ENCODE data around the gene TAS2R50. TPM values are rescaled to one million over a fixed set of nuclear protein-coding genes. Genes with fewer than 3 reads are reported as not detected.

Gene TAS2R50
- total RNA-seq (2014; rRNA removed; shearing (Covaris generic)) (3.4 and 5.7 TPM in 2 replicates), polyA plus RNA-seq (2016; fragmentation: Nextera tagmentation; extraction: Ambion mirVana) (not detected in 2 replicates)
- long read RNA-seq, result 0 reads

- H3K4me2 ChIP-seq, result no peak within 1 kb of the TSS
- no peak within 1 kb of the TSS for H3K27ac Mint-ChIP-seq
- no peak within 1 kb of the TSS for H3K4me3 ChIP-seq
- H3K9me2 ChIP-seq (ENCODE audit: insufficient read depth), result peaks cover 10% of the 10 kb centered on the region; the same call in 1 of the 2 replicates
- H4K20me1 ChIP-seq (replicated peaks; ENCODE audit: insufficient read depth), result no peaks in the 10 kb centered on the region
- no peak within 1 kb of the TSS for H3K4me3 Mint-ChIP-seq
- H3K4me1 ChIP-seq (ENCODE audit: insufficient read depth), result no peaks in the 10 kb centered on the region
- TF ChIP-seq EZH2 (IDR thresholded peaks at IDR 0.05; ENCODE audit: low read depth, unreplicated experiment), result no peak
- TF ChIP-seq POLR2AphosphoS5 (IDR thresholded peaks at IDR 0.05; ENCODE audit: low read depth), result no peak
- TF ChIP-seq NANOG (IDR thresholded peaks at IDR 0.05; ENCODE audit: borderline replicate concordance), result no peak
- TF ChIP-seq CREB1 (CRISPR knock-in tag; IDR thresholded peaks at IDR 0.05; ENCODE audit: low read depth), result no peak
- TF ChIP-seq, protein P1, sequence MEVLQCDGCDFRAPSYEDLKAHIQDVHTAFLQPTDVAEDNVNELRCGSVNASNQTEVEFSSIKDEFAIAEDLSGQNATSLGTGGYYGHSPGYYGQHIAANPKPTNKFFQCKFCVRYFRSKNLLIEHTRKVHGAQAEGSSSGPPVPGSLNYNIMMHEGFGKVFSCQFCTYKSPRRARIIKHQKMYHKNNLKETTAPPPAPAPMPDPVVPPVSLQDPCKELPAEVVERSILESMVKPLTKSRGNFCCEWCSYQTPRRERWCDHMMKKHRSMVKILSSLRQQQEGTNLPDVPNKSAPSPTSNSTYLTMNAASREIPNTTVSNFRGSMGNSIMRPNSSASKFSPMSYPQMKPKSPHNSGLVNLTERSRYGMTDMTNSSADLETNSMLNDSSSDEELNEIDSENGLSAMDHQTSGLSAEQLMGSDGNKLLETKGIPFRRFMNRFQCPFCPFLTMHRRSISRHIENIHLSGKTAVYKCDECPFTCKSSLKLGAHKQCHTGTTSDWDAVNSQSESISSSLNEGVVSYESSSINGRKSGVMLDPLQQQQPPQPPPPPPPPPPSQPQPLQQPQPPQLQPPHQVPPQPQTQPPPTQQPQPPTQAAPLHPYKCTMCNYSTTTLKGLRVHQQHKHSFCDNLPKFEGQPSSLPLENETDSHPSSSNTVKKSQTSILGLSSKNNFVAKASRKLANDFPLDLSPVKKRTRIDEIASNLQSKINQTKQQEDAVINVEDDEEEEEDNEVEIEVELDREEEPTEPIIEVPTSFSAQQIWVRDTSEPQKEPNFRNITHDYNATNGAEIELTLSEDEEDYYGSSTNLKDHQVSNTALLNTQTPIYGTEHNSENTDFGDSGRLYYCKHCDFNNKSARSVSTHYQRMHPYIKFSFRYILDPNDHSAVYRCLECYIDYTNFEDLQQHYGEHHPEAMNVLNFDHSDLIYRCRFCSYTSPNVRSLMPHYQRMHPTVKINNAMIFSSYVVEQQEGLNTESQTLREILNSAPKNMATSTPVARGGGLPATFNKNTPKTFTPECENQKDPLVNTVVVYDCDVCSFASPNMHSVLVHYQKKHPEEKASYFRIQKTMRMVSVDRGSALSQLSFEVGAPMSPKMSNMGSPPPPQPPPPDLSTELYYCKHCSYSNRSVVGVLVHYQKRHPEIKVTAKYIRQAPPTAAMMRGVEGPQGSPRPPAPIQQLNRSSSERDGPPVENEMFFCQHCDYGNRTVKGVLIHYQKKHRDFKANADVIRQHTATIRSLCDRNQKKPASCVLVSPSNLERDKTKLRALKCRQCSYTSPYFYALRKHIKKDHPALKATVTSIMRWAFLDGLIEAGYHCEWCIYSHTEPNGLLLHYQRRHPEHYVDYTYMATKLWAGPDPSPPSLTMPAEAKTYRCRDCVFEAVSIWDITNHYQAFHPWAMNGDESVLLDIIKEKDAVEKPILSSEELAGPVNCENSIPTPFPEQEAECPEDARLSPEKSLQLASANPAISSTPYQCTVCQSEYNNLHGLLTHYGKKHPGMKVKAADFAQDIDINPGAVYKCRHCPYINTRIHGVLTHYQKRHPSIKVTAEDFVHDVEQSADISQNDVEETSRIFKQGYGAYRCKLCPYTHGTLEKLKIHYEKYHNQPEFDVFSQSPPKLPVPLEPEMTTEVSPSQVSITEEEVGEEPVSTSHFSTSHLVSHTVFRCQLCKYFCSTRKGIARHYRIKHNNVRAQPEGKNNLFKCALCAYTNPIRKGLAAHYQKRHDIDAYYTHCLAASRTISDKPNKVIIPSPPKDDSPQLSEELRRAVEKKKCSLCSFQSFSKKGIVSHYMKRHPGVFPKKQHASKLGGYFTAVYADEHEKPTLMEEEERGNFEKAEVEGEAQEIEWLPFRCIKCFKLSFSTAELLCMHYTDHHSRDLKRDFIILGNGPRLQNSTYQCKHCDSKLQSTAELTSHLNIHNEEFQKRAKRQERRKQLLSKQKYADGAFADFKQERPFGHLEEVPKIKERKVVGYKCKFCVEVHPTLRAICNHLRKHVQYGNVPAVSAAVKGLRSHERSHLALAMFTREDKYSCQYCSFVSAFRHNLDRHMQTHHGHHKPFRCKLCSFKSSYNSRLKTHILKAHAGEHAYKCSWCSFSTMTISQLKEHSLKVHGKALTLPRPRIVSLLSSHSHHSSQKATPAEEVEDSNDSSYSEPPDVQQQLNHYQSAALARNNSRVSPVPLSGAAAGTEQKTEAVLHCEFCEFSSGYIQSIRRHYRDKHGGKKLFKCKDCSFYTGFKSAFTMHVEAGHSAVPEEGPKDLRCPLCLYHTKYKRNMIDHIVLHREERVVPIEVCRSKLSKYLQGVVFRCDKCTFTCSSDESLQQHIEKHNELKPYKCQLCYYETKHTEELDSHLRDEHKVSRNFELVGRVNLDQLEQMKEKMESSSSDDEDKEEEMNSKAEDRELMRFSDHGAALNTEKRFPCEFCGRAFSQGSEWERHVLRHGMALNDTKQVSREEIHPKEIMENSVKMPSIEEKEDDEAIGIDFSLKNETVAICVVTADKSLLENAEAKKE (CRISPR knock-in tag; IDR thresholded peaks at IDR 0.05), result no peak
- no peak for TF ChIP-seq STAT1 (IDR thresholded peaks at IDR 0.05; ENCODE audit: unreplicated experiment)
- TF ChIP-seq REST (IDR thresholded peaks at IDR 0.05; ENCODE audit: unreplicated experiment), result no peak
- TF ChIP-seq ZNF331 (CRISPR knock-in tag; IDR thresholded peaks at IDR 0.05; ENCODE audit: low read depth), result no peak
- no peak for TF ChIP-seq EZH2phosphoT487 (IDR thresholded peaks at IDR 0.05; ENCODE audit: unreplicated experiment)
- no peak for TF ChIP-seq CTCF (conservative IDR thresholded peaks at IDR 0.05; ENCODE audit: low read depth in 2 of 2)
- TF ChIP-seq, protein P2, sequence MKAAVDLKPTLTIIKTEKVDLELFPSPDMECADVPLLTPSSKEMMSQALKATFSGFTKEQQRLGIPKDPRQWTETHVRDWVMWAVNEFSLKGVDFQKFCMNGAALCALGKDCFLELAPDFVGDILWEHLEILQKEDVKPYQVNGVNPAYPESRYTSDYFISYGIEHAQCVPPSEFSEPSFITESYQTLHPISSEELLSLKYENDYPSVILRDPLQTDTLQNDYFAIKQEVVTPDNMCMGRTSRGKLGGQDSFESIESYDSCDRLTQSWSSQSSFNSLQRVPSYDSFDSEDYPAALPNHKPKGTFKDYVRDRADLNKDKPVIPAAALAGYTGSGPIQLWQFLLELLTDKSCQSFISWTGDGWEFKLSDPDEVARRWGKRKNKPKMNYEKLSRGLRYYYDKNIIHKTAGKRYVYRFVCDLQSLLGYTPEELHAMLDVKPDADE (IDR thresholded peaks at IDR 0.05), result no peak
- no peak for TF ChIP-seq JUNB (IDR thresholded peaks at IDR 0.05; ENCODE audit: unreplicated experiment)
- no peak for TF ChIP-seq ZNF114 (CRISPR knock-in tag; IDR thresholded peaks at IDR 0.05)
- DNase-seq (ENCODE audit: low spot score), result no peak
- H3F3A ChIP-seq (replicated peaks; ENCODE audit: low read depth), result no peaks in the 10 kb centered on the region
- H3K4me1 Mint-ChIP-seq, result peaks cover 3% of the 10 kb centered on the region; the same call in 2 of the 3 replicates
- no peaks in the 10 kb centered on the region for H3K27me3 ChIP-seq (ENCODE audit: insufficient read depth)
- H3K27me3 Mint-ChIP-seq (ENCODE audit: insufficient read depth, low read depth, poor library complexity), result peaks cover 2% of the 10 kb centered on the region
- no peak within 1 kb of the TSS for H3K27ac ChIP-seq (ENCODE audit: low read depth)
- peaks cover 2% of the 10 kb centered on the region; the same call in 1 of the 3 replicates for H3K9me3 Mint-ChIP-seq
- H2AFZ ChIP-seq, result no peak within 1 kb of the TSS
- H3K79me2 ChIP-seq (replicated peaks; ENCODE audit: insufficient read depth), result no peaks in the 10 kb centered on the region
- H3K36me3 ChIP-seq (ENCODE audit: insufficient read depth), result no peaks in the 10 kb centered on the region
- ATAC-seq, result no peak
- H3K36me3 Mint-ChIP-seq (ENCODE audit: low read depth), result peaks cover 9% of the 10 kb centered on the region; the same call in 2 of the 3 replicates
These were observed at the start of gene TAS2R50 for GRCh38 chr12:10986812-10987211. Gene TAS2R50, minus strand, starts transcription at chr12:10986912. Its CDS starts 52 bp downstream, at chr12:10986860.

Data from GM23338 (cell line).